SK-N-MC (cell line): ENCODE data around the gene RNU1-4.
"Not testable (repeated sequence)": the region's sequence is repeated elsewhere in the genome, so short reads cannot be mapped to it uniquely, and the experiment has no call there.

Source experiments
- DNase-seq: peaks from one replicate; pipeline ENCODE4 v3.0.0-alpha.2; 2011; ENCODE audit warnings: low read depth, low spot score
- H3K27ac ChIP-seq: fragments of 200-600 bp; sonication (generic); 2 replicates; pipeline ENCODE4 v1.5.1; 2016; ENCODE audit warnings: mixed run types
- H3K36me3 ChIP-seq: fragments of 200-600 bp; sonication (generic); 2 replicates; pipeline ENCODE4 v1.6.1; 2017; ENCODE audit warnings: antibody characterized with exemption, low read length, mixed read lengths; ENCODE audit not compliant: insufficient read depth
- H3K4me3 ChIP-seq: fragments of 200-600 bp; sonication (generic); 2 replicates; pipeline ENCODE4 v1.5.1; 2016
- H3K9ac ChIP-seq: fragments of 200-600 bp; sonication (generic); 2 replicates; pipeline ENCODE4 v1.8.0; 2017; ENCODE audit warnings: mixed run types, mixed read lengths; ENCODE audit not compliant: insufficient read length
- H3K9me3 ChIP-seq: fragments of 200-600 bp; sonication (generic); 2 replicates; pipeline ENCODE4 v1.6.1; 2017; ENCODE audit warnings: low read depth, mild to moderate bottlenecking, antibody characterized with exemption, low read length, moderate library complexity, mixed read lengths
- EZH2 ChIP-seq: fragments of 200-600 bp; sonication (generic); IDR thresholded peaks from one replicate; pipeline ENCODE4 v1.6.1; 2017; ENCODE audit warnings: antibody characterized with exemption
- FOXP2 ChIP-seq: optimal IDR thresholded peaks from 2 replicates; pipeline ENCODE3; 2011; ENCODE audit warnings: mild to moderate bottlenecking, moderate library complexity; ENCODE audit not compliant: insufficient read depth; ENCODE audit errors: extremely low read length, control extremely low read depth
- POLR2AphosphoS5 ChIP-seq: IDR thresholded peaks from 2 replicates; pipeline ENCODE4 v1.6.1; 2012; ENCODE audit warnings: mild to moderate bottlenecking, low read depth, low read length, borderline replicate concordance

The RNU1-4 gene

DNA sequence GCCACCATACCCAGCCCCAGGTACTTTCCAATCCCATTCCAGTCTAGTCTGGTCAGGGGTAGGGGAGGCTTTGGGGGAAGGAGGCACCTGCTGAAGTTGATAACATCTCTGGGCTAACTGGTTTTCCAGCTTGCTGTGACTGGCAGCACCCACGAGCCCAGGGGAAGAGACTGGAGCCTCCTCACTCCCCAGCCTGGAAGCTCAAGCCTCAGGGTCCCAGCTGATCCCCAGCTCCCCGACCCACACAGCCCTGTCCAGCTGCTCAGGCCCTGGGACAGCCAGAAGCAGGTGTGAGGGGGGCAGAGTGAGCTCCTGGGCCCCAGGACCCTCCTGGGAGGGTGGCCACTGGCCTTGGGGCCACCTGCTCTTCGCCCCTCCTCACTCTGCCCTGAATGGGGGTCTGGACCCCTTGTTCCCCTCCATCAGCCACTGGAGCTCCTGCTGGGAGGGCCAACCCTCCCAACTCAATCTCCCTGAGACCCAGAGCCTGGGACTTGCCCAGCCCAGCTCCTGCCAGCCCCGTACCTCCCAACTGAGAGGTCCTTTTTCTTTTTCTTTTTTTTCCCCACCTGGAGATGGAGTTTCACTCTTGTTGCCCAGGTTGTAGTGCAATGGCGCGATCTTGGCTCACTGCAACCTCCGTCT is 23.5 kb upstream of the RNU1-4 start:
- no peaks in the 10 kb centered on the region for H3K36me3 ChIP-seq
- TF ChIP-seq FOXP2 (no peak), POLR2AphosphoS5 (no peak)
- DNase-seq: no peak
- H3K9me3 ChIP-seq: no peaks in the 10 kb centered on the region
- H3K27ac ChIP-seq: no peak overlapping the region
- no peak overlapping the region for H3K9ac ChIP-seq
- H3K4me3 ChIP-seq: no peak overlapping the region

- TF ChIP-seq POLR2AphosphoS5 (no peak), FOXP2 (no peak), EZH2 (no peak)
- Histone ChIP-seq H3K27ac (no peak overlapping the region), H3K36me3 (no peaks in the 10 kb centered on the region), H3K9me3 (no peaks in the 10 kb centered on the region), H3K9ac (no peak overlapping the region), H3K4me3 (no peak overlapping the region)
- DNase-seq: no peak
Observed at GRCh38 chr1:16717336-16718098, 22.8 kb upstream of the RNU1-4 start.

DNA sequence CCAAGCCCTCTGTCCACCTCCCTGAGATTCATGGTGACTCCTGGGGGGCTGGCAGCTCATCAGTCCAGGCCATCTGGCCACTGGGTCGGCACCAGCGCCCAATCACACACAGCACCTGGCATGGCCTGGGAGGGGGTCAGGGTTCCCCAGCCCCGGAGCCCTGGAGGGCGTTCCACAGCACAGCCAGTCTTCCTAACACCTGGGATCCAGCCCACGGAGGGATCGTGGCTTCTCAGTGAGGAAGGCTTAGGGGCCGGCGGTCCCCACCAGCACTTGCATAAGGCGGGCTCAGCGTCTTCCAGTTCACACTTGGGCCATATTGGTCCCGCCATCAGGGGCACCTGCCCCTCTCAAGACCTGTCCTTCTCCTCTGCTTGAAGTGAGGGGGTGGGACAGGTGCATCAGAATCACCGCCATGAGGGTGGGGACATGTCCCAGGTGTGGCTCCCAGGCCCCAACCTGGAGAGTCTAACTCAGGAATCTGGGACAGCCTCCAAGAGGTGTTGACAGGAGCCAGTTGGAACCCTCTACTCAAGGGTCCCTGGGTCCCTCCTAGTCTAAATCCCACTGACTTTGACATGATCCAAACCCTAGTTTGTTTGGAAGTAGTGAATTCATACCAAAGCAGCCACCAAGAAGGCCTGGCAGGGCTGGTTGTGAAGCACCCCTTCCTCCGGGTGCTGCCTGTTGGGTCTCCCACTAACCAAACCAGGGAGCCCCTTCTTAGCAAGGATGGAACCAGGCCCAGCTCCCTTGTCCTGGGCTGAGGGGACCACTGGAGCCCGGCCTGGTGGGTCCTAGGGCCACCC is 22.0 kb upstream of the RNU1-4 start:
- DNase-seq, H3K27ac ChIP-seq, H3K9ac ChIP-seq, H3K36me3 ChIP-seq, H3K4me3 ChIP-seq, H3K9me3 ChIP-seq: not testable (repeated sequence)

DNA sequence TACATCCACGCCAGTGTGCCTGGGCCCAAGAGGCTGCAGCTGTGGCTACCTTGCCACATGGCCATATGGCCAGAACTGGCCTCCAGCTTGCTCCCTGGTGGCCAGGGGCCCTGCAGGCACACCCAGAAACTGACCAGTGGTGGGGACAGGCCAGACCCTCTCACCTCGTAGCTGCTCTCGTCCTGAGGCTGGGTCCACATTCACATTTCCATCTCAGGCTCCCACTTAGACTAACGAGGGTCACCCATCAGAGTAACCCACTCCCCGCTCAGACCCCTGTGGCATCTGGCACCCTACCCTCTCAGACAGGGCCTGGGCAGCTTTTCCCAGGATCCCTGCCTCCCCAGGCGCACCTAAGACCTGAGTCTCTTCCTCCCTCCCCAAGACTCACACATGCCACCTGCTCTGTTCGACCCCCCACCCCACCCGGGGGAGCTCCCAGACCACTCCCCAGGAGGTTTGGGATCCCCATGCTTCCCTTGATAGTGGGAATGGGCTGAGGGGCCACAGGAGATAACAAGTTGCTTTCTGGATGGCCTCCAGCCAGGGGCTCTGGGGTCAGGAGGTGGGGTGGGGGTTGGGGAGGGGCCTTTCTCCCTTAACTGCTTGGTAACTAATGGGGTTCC is 21.3 kb upstream of the RNU1-4 start:
- TF ChIP-seq POLR2AphosphoS5 (no peak), EZH2 (no peak)
- H3K9me3 ChIP-seq: no peaks in the 10 kb centered on the region
- no peak overlapping the region for H3K9ac ChIP-seq
- H3K36me3 ChIP-seq: no peaks in the 10 kb centered on the region
- no peak overlapping the region for H3K4me3 ChIP-seq
- DNase-seq: no peak
- H3K27ac ChIP-seq: no peak overlapping the region

GRCh38 chr1:16719571-16720350 is 20.6 kb upstream of the RNU1-4 start:
- no peaks in the 10 kb centered on the region for H3K36me3 ChIP-seq
- no peak overlapping the region for H3K27ac ChIP-seq
- TF ChIP-seq FOXP2 (no peak), POLR2AphosphoS5 (no peak)
- no peak for DNase-seq
- no peaks in the 10 kb centered on the region for H3K9me3 ChIP-seq
- no peak overlapping the region for H3K4me3 ChIP-seq
- no peak overlapping the region for H3K9ac ChIP-seq

- no peak for DNase-seq
- no peak overlapping the region for H3K27ac ChIP-seq
- no peak for TF ChIP-seq FOXP2
- TF ChIP-seq EZH2: no peak
- TF ChIP-seq POLR2AphosphoS5: no peak
- H3K4me3 ChIP-seq: no peak overlapping the region
- no peaks in the 10 kb centered on the region for H3K36me3 ChIP-seq
- no peaks in the 10 kb centered on the region for H3K9me3 ChIP-seq
- H3K9ac ChIP-seq: no peak overlapping the region
Observed at GRCh38 chr1:16720351-16721223, 19.7 kb upstream of the RNU1-4 start.

DNA sequence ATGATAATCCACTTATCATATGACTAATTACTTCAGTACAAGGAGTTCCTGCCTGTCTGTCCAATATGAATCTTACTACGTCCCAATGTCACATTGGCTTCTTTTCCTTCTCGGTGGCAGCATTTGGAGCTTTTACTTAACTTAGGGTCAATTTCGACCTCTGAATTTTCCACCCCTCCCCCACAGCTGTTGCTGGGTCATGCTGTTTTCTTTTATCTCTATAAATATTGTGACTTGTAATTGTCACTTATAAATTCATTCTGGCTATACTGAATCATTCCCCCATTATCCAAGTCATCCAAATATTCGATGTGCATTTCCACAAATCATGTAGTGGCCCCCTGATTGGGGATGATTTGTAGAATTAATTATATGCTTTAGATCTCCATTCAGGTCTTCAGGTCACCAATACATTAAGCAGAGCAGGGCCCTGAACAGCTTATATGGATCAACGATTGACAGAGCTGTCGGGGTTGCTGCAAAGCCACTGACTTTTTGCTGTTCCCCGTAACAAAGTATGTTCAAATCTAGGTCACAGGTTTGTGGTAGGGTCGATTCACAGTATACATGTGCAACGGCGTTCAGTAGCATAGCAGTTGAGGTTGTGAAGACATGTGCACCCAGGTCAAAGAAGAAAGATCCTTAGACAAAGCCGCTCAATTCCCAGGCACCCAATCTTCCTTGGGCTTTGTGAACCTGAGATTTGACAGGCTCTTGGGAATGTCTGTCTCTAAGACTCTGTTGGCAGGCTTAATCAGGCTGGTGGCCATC is 18.3 kb upstream of the RNU1-4 start:
- Histone ChIP-seq H3K9ac (no peak overlapping the region), H3K9me3 (no peaks in the 10 kb centered on the region), H3K4me3 (no peak overlapping the region), H3K36me3 (no peaks in the 10 kb centered on the region), H3K27ac (no peak overlapping the region)
- TF ChIP-seq EZH2 (no peak), POLR2AphosphoS5 (no peak), FOXP2 (no peak)
- DNase-seq: no peak
